Measurements from ENCODE around the gene APOBEC3A.

GRCh38 chr22:38937036-38937435 is 20.4 kb upstream of the APOBEC3A start:
- TF ChIP-seq, protein P1, sequence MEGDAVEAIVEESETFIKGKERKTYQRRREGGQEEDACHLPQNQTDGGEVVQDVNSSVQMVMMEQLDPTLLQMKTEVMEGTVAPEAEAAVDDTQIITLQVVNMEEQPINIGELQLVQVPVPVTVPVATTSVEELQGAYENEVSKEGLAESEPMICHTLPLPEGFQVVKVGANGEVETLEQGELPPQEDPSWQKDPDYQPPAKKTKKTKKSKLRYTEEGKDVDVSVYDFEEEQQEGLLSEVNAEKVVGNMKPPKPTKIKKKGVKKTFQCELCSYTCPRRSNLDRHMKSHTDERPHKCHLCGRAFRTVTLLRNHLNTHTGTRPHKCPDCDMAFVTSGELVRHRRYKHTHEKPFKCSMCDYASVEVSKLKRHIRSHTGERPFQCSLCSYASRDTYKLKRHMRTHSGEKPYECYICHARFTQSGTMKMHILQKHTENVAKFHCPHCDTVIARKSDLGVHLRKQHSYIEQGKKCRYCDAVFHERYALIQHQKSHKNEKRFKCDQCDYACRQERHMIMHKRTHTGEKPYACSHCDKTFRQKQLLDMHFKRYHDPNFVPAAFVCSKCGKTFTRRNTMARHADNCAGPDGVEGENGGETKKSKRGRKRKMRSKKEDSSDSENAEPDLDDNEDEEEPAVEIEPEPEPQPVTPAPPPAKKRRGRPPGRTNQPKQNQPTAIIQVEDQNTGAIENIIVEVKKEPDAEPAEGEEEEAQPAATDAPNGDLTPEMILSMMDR (IDR thresholded peaks at IDR 0.05) = no peak
- no peak for TF ChIP-seq POLR2A (IDR thresholded peaks at IDR 0.05)

Measured in right lobe of liver (tissue), 4 donors.